HCT116 (cell line): ENCODE measurements around the gene EHD4. TPM values are rescaled to one million over a fixed set of nuclear protein-coding genes. Genes with fewer than 3 reads are reported as not detected.

ENCODE experiments used
- ATAC-seq: fragments of 200-7000 bp; cut with Tn5 transposase; 2 replicates; pipeline ENCODE4 v1.9.1; 2020; ENCODE audit warnings: mild to moderate bottlenecking, moderate library complexity
- BruUV-seq: library from RNA; stranded (reverse); fragments of 400-500 nt; replicated peaks from 2 replicates; lab custom pipeline; 2021; lab: Mats Ljungman, UMichigan
- CTCF ChIA-PET: fragments of 300-600 bp; sonication (Branson Sonifier 250); formaldehyde crosslinking; loops from one replicate; lab custom pipeline; 2021; ENCODE audit warnings: antibody characterized with exemption; lab: Charles Lee
- POLR2A ChIA-PET: fragments of 300-600, 350-600 bp; sonication (Branson Sonifier 250); formaldehyde crosslinking; loops from one replicate; lab custom pipeline; 2021; ENCODE audit warnings: antibody characterized with exemption; lab: Charles Lee
- RAD21 ChIA-PET, 2 experiments: fragments of 300-600 bp; sonication (Branson Sonifier 250); formaldehyde crosslinking; loops; one replicate each; lab custom pipeline; 2023; ENCODE audit warnings: low total read pairs in 2 of 2; ENCODE audit not compliant: uncharacterized antibody in 2 of 2, unreplicated experiment in 2 of 2, low non-redundant PET in 1 of 2; lab: Charles Lee
- DNase-seq: peaks from one replicate; pipeline ENCODE4 v3.0.0-alpha.2; 2010; ENCODE audit warnings: low read depth, low spot score
- H2AFZ ChIP-seq: fragments of 200-600 bp; shearing (Covaris generic), sonication (generic); 2 replicates; pipeline ENCODE4 v1.6.1; 2017; ENCODE audit warnings: low read depth, mixed run types, mixed read lengths, antibody characterized with exemption, low read length; ENCODE audit not compliant: poor library complexity, severe bottlenecking
- H3K27ac ChIP-seq: 2 replicates; pipeline ENCODE4 v1.5.1; 2012; ENCODE audit warnings: low read depth, low read length
- H3K27me3 ChIP-seq: fragments of 200-600 bp; sonication (generic); 2 replicates; pipeline ENCODE4 v1.6.1; 2016; ENCODE audit warnings: mixed run types, low read length, mixed read lengths; ENCODE audit not compliant: insufficient read depth
- H3K36me3 ChIP-seq, 2 experiments: fragments of 200-500 bp in 1 of 2; fragments of 200-600 bp in 1 of 2; sonication (Bioruptor generic) in 1 of 2; sonication (generic) in 1 of 2; 2 replicates each; pipeline versions ENCODE4 v1.5.1 to v1.6.1; 2014 to 2016; ENCODE audit warnings: low read length in 2 of 2, inconsistent platforms in 1 of 2, mixed read lengths in 1 of 2, mixed run types in 1 of 2; ENCODE audit not compliant: insufficient read depth in 2 of 2, control insufficient read depth in 1 of 2
- H3K4me1 ChIP-seq, 2 experiments: fragments of 200-600 bp in 1 of 2; sonication (generic) in 1 of 2; 2 replicates each; pipeline versions ENCODE4 v1.5.1 to v1.6.1; 2012 to 2017; ENCODE audit warnings: low read length in 2 of 2, inconsistent platforms in 1 of 2, mild to moderate bottlenecking in 1 of 2, mixed read lengths in 1 of 2, mixed run types in 1 of 2, moderate library complexity in 1 of 2; ENCODE audit not compliant: insufficient read depth in 2 of 2, control insufficient read depth in 1 of 2
- H3K4me2 ChIP-seq: fragments of 200-600 bp; sonication (generic); 2 replicates; pipeline ENCODE4 v1.6.1; 2017; ENCODE audit warnings: mixed run types, low read length, mixed read lengths
- H3K4me3 ChIP-seq, 2 experiments: fragments of 200-600 bp in 1 of 2; sonication (generic) in 1 of 2; replicated peaks in 1 of 2; 2 replicates each; pipeline ENCODE4 v1.5.1; 2011 to 2016; ENCODE audit warnings: low read length in 2 of 2, control low read depth in 1 of 2, low read depth in 1 of 2, mild to moderate bottlenecking in 1 of 2, mixed read lengths in 1 of 2, mixed run types in 1 of 2
- H3K79me2 ChIP-seq: fragments of 200-600 bp; sonication (generic); 2 replicates; pipeline ENCODE4 v1.6.1; 2017; ENCODE audit warnings: mild to moderate bottlenecking, mixed run types, low read length, moderate library complexity, mixed read lengths; ENCODE audit not compliant: insufficient read depth
- H3K9ac ChIP-seq: fragments of 200-600 bp; sonication (generic); 2 replicates; pipeline ENCODE4 v1.6.1; 2016; ENCODE audit warnings: low read length, mixed read lengths
- H3K9me2 ChIP-seq: fragments of 200-600 bp; sonication (generic), shearing (Covaris generic); 2 replicates; pipeline ENCODE4 v1.6.1; 2017; ENCODE audit warnings: mixed run types, mild to moderate bottlenecking, moderate library complexity; ENCODE audit not compliant: insufficient read depth
- H3K9me3 ChIP-seq, 2 experiments: fragments of 200-500 bp in 1 of 2; fragments of 200-600 bp in 1 of 2; sonication (Bioruptor generic) in 1 of 2; sonication (generic) in 1 of 2; 2 replicates each; pipeline ENCODE4 v1.6.1; 2014 to 2017; ENCODE audit warnings: low read length in 2 of 2, mixed read lengths in 2 of 2, inconsistent platforms in 1 of 2, low read depth in 1 of 2, mild to moderate bottlenecking in 1 of 2, mixed run types in 1 of 2, moderate library complexity in 1 of 2; ENCODE audit not compliant: control insufficient read depth in 1 of 2, insufficient read depth in 1 of 2
- H4K20me1 ChIP-seq: fragments of 200-600 bp; sonication (generic), shearing (Covaris generic); 2 replicates; pipeline ENCODE4 v1.6.1; 2017; ENCODE audit warnings: mixed run types, mild to moderate bottlenecking, moderate library complexity; ENCODE audit not compliant: insufficient read depth
- ATF3 ChIP-seq: IDR thresholded peaks from 2 replicates; pipeline ENCODE4 v1.6.1; 2012
- CTCF ChIP-seq, 3 experiments: fragments of 200-600 bp in 1 of 3; sonication (generic) in 1 of 3; IDR thresholded peaks in 2 of 3; conservative IDR thresholded peaks in 1 of 3; 2 replicates each; pipeline ENCODE4 v1.5.1; 2012 to 2017; ENCODE audit warnings: low read depth in 2 of 3, low read length in 2 of 3, antibody characterized with exemption in 1 of 3, borderline replicate concordance in 1 of 3, control low read depth in 1 of 3, mild to moderate bottlenecking in 1 of 3, mixed read lengths in 1 of 3, mixed run types in 1 of 3, moderate library complexity in 1 of 3; ENCODE audit not compliant: insufficient read depth in 1 of 3
- EGR1 ChIP-seq: IDR thresholded peaks from 2 replicates; pipeline ENCODE4 v1.6.1; 2012; ENCODE audit warnings: low read depth
- POLR2A ChIP-seq: IDR thresholded peaks from 2 replicates; pipeline ENCODE4 v1.7.0; 2011; ENCODE audit warnings: borderline replicate concordance; ENCODE audit not compliant: insufficient read depth, insufficient read length; ENCODE audit errors: extremely low read depth
- POLR2AphosphoS5 ChIP-seq: IDR thresholded peaks from 2 replicates; pipeline ENCODE4 v1.6.1; 2011; ENCODE audit warnings: mild to moderate bottlenecking, low read depth, low read length, moderate library complexity
- TCF7L2 ChIP-seq: IDR thresholded peaks from 2 replicates; pipeline ENCODE4 v1.7.0; 2011; ENCODE audit warnings: borderline replicate concordance, inconsistent platforms; ENCODE audit not compliant: insufficient read depth, insufficient read length; ENCODE audit errors: extremely low read depth
- YY1 ChIP-seq: IDR thresholded peaks from 2 replicates; pipeline ENCODE4 v1.6.1; 2011; ENCODE audit warnings: low read length, low read depth, moderate library complexity, mild to moderate bottlenecking; ENCODE audit not compliant: insufficient replicate concordance; ENCODE audit errors: extremely low read depth
- ZBTB33 ChIP-seq: IDR thresholded peaks from 2 replicates; pipeline ENCODE4 v1.6.1; 2011; ENCODE audit warnings: mild to moderate bottlenecking, low read length, moderate library complexity; ENCODE audit not compliant: insufficient replicate concordance; ENCODE audit errors: extremely low read depth
- intact Hi-C: fragments of 100-400 bp; cut with micrococcal nuclease; formaldehyde crosslinking; loops from 2 replicates; pipeline ENCODE4 v1.10.0; 2022
- total RNA-seq: library from RNA; stranded (reverse); gene quantifications from one replicate; pipeline ENCODE4 v1.2.1, GENCODE V29; 2021; ENCODE audit not compliant: unreplicated experiment

EHD4 gene
- total RNA-seq, 1 experiment from 2014 or later = 28.0 TPM

GRCh38 chr15:41907141-41907540 lies 65.2 kb downstream of the EHD4 start:
- RAD21 ChIA-PET = no interaction called here
- H3K27me3 ChIP-seq = no peaks in the 10 kb centered on the region
- DNase-seq (no peak), ATAC-seq (no peak)
- no peak overlapping the region for H3K4me3 ChIP-seq
- no peak overlapping the region for H3K9ac ChIP-seq
- no peaks in the 10 kb centered on the region for H4K20me1 ChIP-seq
- no peak overlapping the region for H3K27ac ChIP-seq
- H3K9me2 ChIP-seq = no peaks in the 10 kb centered on the region
- H3K4me1 ChIP-seq = no peaks in the 10 kb centered on the region
- BruUV-seq = no TSS peak
- peaks cover 8 to 12% of the 10 kb centered on the region in 2 experiments; a peak in 1 of 4 replicates for H3K36me3 ChIP-seq
- H2AFZ ChIP-seq = no peak overlapping the region
- intact Hi-C loops = loop anchor here (10.0 kb wide), 1 partner anchor 302 kb away; no protein-coding TSS in a partner anchor
- TF ChIP-seq POLR2A = no peak
- no peak for TF ChIP-seq ATF3
- no peak for TF ChIP-seq TCF7L2
- no peaks in the 10 kb centered on the region for H3K9me3 ChIP-seq
- POLR2A ChIA-PET = no interaction called here
- H3K79me2 ChIP-seq = no peaks in the 10 kb centered on the region
- CTCF ChIA-PET = interaction anchor here (1.6 kb wide), 1 partner anchor 133 kb away, joined by 9 read pairs; the partner anchor contains the start of gene MAPKBP1
- H3K4me2 ChIP-seq = no peak overlapping the region

- no TSS peak for BruUV-seq
- Histone ChIP-seq H3K4me1 (no peaks in the 10 kb centered on the region), H3K4me3 (no peak overlapping the region), H3K27ac (no peak overlapping the region), H3K9me3 (no peaks in the 10 kb centered on the region), H3K9me2 (no peaks in the 10 kb centered on the region), H3K4me2 (no peak overlapping the region), H2AFZ (no peak overlapping the region), H3K36me3 (peaks cover 8 to 12% of the 10 kb centered on the region in 2 experiments; a peak in 1 of 4 replicates), H3K9ac (no peak overlapping the region), H3K27me3 (no peaks in the 10 kb centered on the region), H3K79me2 (no peaks in the 10 kb centered on the region), H4K20me1 (no peaks in the 10 kb centered on the region)
- DNase-seq (no peak), ATAC-seq (no peak)
- intact Hi-C loops = loop anchor here (10.0 kb wide), 1 partner anchor 302 kb away; no protein-coding TSS in a partner anchor
- ChIA-PET RAD21 (no interaction called here), POLR2A (no interaction called here), CTCF (interaction anchor here (1.6 kb wide), 1 partner anchor 133 kb away, joined by 9 read pairs; the partner anchor contains the start of gene MAPKBP1)
- TF ChIP-seq CTCF (IDR thresholded peaks at IDR 0.05 in 2 of 3, conservative IDR thresholded peaks at IDR 0.05 in 1 of 3; ENCODE audit: borderline replicate concordance in 1 of 3, insufficient read depth in 1 of 3, low read depth in 2 of 3, low read length in 2 of 3) (no peak), EGR1 (no peak), YY1 (no peak), ZBTB33 (no peak), POLR2A (no peak), POLR2AphosphoS5 (no peak)
These were observed 65.7 kb downstream of the EHD4 start for GRCh38 chr15:41906608-41907007.
